Keratinocyte (primary cell): ENCODE measurements around the gene PTPRD. TPM values are rescaled to one million over a fixed set of nuclear protein-coding genes. Genes with fewer than 3 reads are reported as not detected.

ENCODE experiments used
- DNase-seq: peaks from one replicate; pipeline ENCODE4 v3.0.0-alpha.2; 2011; ENCODE audit warnings: low read depth, missing footprints, low spot score
- FAIRE-seq: peaks from 2 replicates; lab custom pipeline; 2011; peaks lifted over from hg19 to GRCh38; lab: Jason Lieb, UNC
- H2AFZ ChIP-seq: 2 replicates; pipeline ENCODE4 v1.6.0; 2012; ENCODE audit warnings: low read length, control low read depth, inconsistent platforms; ENCODE audit not compliant: control insufficient read depth
- H3K27ac ChIP-seq: 2 replicates; pipeline ENCODE4 v1.5.1; 2011; ENCODE audit warnings: low read length; ENCODE audit not compliant: control insufficient read depth, insufficient read depth
- H3K27me3 ChIP-seq: 3 replicates; pipeline ENCODE4 v1.6.0; 2011; ENCODE audit warnings: low read length; ENCODE audit not compliant: control insufficient read depth, insufficient read depth; ENCODE audit errors: extremely low read depth
- H3K36me3 ChIP-seq, 2 experiments: 2 replicates in 1 of 2; 3 replicates in 1 of 2; pipeline ENCODE4 v1.5.1; 2011; ENCODE audit warnings: low read length in 2 of 2, mild to moderate bottlenecking in 1 of 2; ENCODE audit not compliant: control insufficient read depth in 2 of 2, insufficient read depth in 2 of 2; ENCODE audit errors: extremely low read depth in 1 of 2
- H3K4me1 ChIP-seq: 3 replicates; pipeline ENCODE4 v1.5.1; 2011; ENCODE audit warnings: low read length; ENCODE audit not compliant: control insufficient read depth, insufficient read depth; ENCODE audit errors: extremely low read depth
- H3K4me2 ChIP-seq: 3 replicates; pipeline ENCODE4 v1.6.0; 2011; ENCODE audit warnings: low read depth, low read length; ENCODE audit not compliant: control insufficient read depth, insufficient read depth; ENCODE audit errors: extremely low read depth
- H3K4me3 ChIP-seq, 3 experiments: fragments of 200-600 bp in 1 of 3; sonication (generic) in 1 of 3; 2 replicates in 2 of 3; 3 replicates in 1 of 3; pipeline ENCODE4 v1.5.1; 2011 to 2016; ENCODE audit warnings: low read length in 3 of 3, mild to moderate bottlenecking in 3 of 3, control low read depth in 2 of 3, inconsistent platforms in 1 of 3, low read depth in 1 of 3, mixed read lengths in 1 of 3, mixed run types in 1 of 3, moderate library complexity in 1 of 3; ENCODE audit not compliant: control insufficient read depth in 2 of 3, insufficient read depth in 2 of 3; ENCODE audit errors: extremely low read depth in 1 of 3
- H3K79me2 ChIP-seq: 2 replicates; pipeline ENCODE4 v1.6.0; 2012; ENCODE audit warnings: low read length; ENCODE audit not compliant: control insufficient read depth, insufficient read depth
- H3K9ac ChIP-seq: 3 replicates; pipeline ENCODE4 v1.6.0; 2011; ENCODE audit warnings: low read length; ENCODE audit not compliant: control insufficient read depth, insufficient read depth; ENCODE audit errors: extremely low read depth
- H3K9me1 ChIP-seq: 3 replicates; pipeline ENCODE4 v1.6.0; 2011; ENCODE audit warnings: low read length; ENCODE audit not compliant: control insufficient read depth, insufficient read depth; ENCODE audit errors: extremely low read depth
- H3K9me3 ChIP-seq: 2 replicates; pipeline ENCODE4 v1.5.1; 2012; ENCODE audit warnings: low read depth, low read length; ENCODE audit not compliant: control insufficient read depth
- H4K20me1 ChIP-seq: 3 replicates; pipeline ENCODE4 v1.6.0; 2011; ENCODE audit warnings: low read length; ENCODE audit not compliant: control insufficient read depth, insufficient read depth; ENCODE audit errors: extremely low read depth
- EZH2 ChIP-seq: IDR thresholded peaks from one replicate; pipeline ENCODE4 v1.6.1; 2012; ENCODE audit warnings: inconsistent platforms, mild to moderate bottlenecking, low read length, moderate library complexity
- dilution Hi-C: fragments of 300-500 bp; cut with MboI; formaldehyde crosslinking; loops from one replicate; pipeline ENCODE4 v1.7.0; 2020; ENCODE audit warnings: low sequenced_read_pairs; ENCODE audit not compliant: extremely low pct_ligation_motif_present
- polyA plus RNA-seq, 5 experiments: library from polyadenylated mRNA; depleted of rRNA in 3 of 5; stranded (reverse) in 3 of 5; stranded (forward) in 1 of 5; unstranded in 1 of 5; fragments of >200 nt; gene quantifications; 1 replicate in 1 of 5; 2 replicates in 3 of 5; 3 replicates in 1 of 5; pipeline versions ENCODE4 v1.2.1 to v1.2.3, GENCODE V29; 2011 to 2012; ENCODE audit warnings: missing spikeins in 2 of 5, low read depth in 1 of 5, low replicate concordance in 1 of 5
- TF ChIP-seq, protein P1 (sequence below), 3 experiments: IDR thresholded peaks in 1 of 3; conservative IDR thresholded peaks in 1 of 3; optimal IDR thresholded peaks in 1 of 3; 2 replicates in 2 of 3; 3 replicates in 1 of 3; pipeline versions ENCODE3 to v1.5.1; 2011; ENCODE audit warnings: low read length in 3 of 3, mild to moderate bottlenecking in 3 of 3, moderate library complexity in 2 of 3, control low read depth in 1 of 3, inconsistent platforms in 1 of 3; ENCODE audit not compliant: insufficient read depth in 2 of 3; ENCODE audit errors: extremely low read depth in 1 of 3

Gene PTPRD
- polyA plus RNA-seq, 1 donor (not counting 4 experiments of a cell fraction or from before 2014, with no cell fraction given) = 0.10 TPM

DNA sequence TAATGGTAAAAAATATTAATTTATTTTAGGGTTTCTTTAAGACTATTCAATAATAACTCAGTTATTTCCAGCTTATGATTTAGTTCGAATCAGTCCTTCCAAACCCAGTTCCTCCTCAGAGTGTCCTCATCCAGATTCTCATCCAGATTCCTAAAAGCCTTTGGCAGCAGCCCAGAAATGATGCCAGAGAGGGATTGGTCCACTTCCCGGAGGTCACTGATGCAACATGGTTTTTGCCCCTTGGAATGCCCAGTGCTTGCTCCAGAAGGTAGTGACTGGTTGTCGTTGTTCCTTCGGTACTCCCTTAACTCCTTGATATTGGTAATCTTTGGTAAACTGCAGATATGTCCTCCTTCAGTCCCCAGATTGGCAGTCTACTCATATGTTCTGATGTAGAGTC lies 2320.1 kb downstream of the PTPRD start:
- H3K4me2 ChIP-seq = no peak overlapping the region
- TF ChIP-seq EZH2 = no peak
- TF ChIP-seq, protein P1, sequence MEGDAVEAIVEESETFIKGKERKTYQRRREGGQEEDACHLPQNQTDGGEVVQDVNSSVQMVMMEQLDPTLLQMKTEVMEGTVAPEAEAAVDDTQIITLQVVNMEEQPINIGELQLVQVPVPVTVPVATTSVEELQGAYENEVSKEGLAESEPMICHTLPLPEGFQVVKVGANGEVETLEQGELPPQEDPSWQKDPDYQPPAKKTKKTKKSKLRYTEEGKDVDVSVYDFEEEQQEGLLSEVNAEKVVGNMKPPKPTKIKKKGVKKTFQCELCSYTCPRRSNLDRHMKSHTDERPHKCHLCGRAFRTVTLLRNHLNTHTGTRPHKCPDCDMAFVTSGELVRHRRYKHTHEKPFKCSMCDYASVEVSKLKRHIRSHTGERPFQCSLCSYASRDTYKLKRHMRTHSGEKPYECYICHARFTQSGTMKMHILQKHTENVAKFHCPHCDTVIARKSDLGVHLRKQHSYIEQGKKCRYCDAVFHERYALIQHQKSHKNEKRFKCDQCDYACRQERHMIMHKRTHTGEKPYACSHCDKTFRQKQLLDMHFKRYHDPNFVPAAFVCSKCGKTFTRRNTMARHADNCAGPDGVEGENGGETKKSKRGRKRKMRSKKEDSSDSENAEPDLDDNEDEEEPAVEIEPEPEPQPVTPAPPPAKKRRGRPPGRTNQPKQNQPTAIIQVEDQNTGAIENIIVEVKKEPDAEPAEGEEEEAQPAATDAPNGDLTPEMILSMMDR (optimal IDR thresholded peaks at IDR 0.05 in 1 of 3, IDR thresholded peaks at IDR 0.05 in 1 of 3, conservative IDR thresholded peaks at IDR 0.05 in 1 of 3; ENCODE audit: extremely low read depth in 1 of 3, insufficient read depth in 2 of 3, low read length in 3 of 3) = no peak
- no peak overlapping the region for H3K27ac ChIP-seq
- dilution Hi-C loops = no loop called here
- no peaks in the 10 kb centered on the region for H3K79me2 ChIP-seq
- no peak overlapping the region for H2AFZ ChIP-seq
- H4K20me1 ChIP-seq = no peaks in the 10 kb centered on the region
- DNase-seq = no peak
- FAIRE-seq = no peak
- no peak overlapping the region for H3K9ac ChIP-seq
- H3K36me3 ChIP-seq = no peaks in the 10 kb centered on the region
- no peaks in the 10 kb centered on the region for H3K27me3 ChIP-seq
- no peak overlapping the region for H3K4me3 ChIP-seq
- H3K4me1 ChIP-seq = no peaks in the 10 kb centered on the region
- no peaks in the 10 kb centered on the region for H3K9me1 ChIP-seq
- no peaks in the 10 kb centered on the region for H3K9me3 ChIP-seq

DNA sequence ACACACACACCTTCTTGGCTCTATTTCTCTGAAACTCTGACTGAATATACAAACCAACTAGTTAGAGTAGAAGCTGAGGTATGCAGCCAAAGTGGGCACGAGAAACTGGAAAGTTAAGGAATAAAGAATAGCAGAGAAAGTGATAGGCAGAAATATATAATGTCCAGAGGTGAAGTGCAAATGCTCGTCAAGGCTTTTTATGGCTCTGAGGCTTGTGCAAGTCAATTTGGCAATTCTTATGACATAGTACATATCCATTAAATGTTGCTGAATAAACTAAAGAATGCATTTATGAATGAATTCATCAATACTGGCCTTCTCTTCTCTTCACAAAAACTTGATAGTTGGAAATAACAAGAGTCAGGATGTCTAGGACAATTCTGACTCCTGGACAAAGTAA lies 2323.1 kb downstream of the PTPRD start:
- H2AFZ ChIP-seq = no peak overlapping the region
- no peaks in the 10 kb centered on the region for H3K36me3 ChIP-seq
- no peaks in the 10 kb centered on the region for H3K27me3 ChIP-seq
- FAIRE-seq (no peak), DNase-seq (no peak)
- H3K9me1 ChIP-seq = no peaks in the 10 kb centered on the region
- no peaks in the 10 kb centered on the region for H4K20me1 ChIP-seq
- peaks cover 3% of the 10 kb centered on the region for H3K9me3 ChIP-seq
- no peak overlapping the region for H3K27ac ChIP-seq
- H3K4me3 ChIP-seq = no peak overlapping the region
- H3K4me1 ChIP-seq = no peaks in the 10 kb centered on the region
- no peak overlapping the region for H3K9ac ChIP-seq
- TF ChIP-seq EZH2 = no peak
- TF ChIP-seq, protein P1 (optimal IDR thresholded peaks at IDR 0.05 in 1 of 3, IDR thresholded peaks at IDR 0.05 in 1 of 3, conservative IDR thresholded peaks at IDR 0.05 in 1 of 3; ENCODE audit: extremely low read depth in 1 of 3, insufficient read depth in 2 of 3, low read length in 3 of 3) = no peak
- H3K4me2 ChIP-seq = no peak overlapping the region
- dilution Hi-C loops = no loop called here
- no peaks in the 10 kb centered on the region for H3K79me2 ChIP-seq
